ENCODE data around the gene KCNE3. TPM values are rescaled to one million over a fixed set of nuclear protein-coding genes. Genes with fewer than 3 reads are reported as not detected.
A peak's percentile ranks its signal among the peaks of the same experiment; 100 is the strongest.

Gene KCNE3
- total and polyA plus RNA-seq, 9 of the 15 experiments (the other 6 are each of a cell fraction or from before 2014, with no cell fraction given), result 1.6 to 8.7 (median 6.2) TPM

- TF ChIP-seq TFE3 (CRISPR knock-in tag; IDR thresholded peaks at IDR 0.05), result peak; percentile 94
- TF ChIP-seq ZNF511 (CRISPR knock-in tag; IDR thresholded peaks at IDR 0.05), result no peak
- TF ChIP-seq CTCF (IDR thresholded peaks at IDR 0.05 in 2 of 3, conservative IDR thresholded peaks at IDR 0.05 in 1 of 3; ENCODE audit: insufficient read depth in 2 of 3, low read depth in 1 of 3, low read length in 3 of 3), result peak in 1 of 3 experiments; percentile 18; a peak in 2 of 6 replicates
- TF ChIP-seq ILK (tag; IDR thresholded peaks at IDR 0.05; ENCODE audit: borderline replicate concordance, low read depth), result no peak
- TF ChIP-seq PBX2 (CRISPR knock-in tag; IDR thresholded peaks at IDR 0.05; ENCODE audit: low read depth), result no peak
- peak; percentile 41; the same call in 1 of the 2 replicates for TF ChIP-seq PBX2 (tag; conservative IDR thresholded peaks at IDR 0.05; ENCODE audit: low read depth)
- TF ChIP-seq ZNF174 (CRISPR knock-in tag; IDR thresholded peaks at IDR 0.05), result no peak
These were observed 36.8 kb upstream of the KCNE3 start (continued) for GRCh38 chr11:74504100-74504691.
